ENCODE results near the gene NAA50.

DNA sequence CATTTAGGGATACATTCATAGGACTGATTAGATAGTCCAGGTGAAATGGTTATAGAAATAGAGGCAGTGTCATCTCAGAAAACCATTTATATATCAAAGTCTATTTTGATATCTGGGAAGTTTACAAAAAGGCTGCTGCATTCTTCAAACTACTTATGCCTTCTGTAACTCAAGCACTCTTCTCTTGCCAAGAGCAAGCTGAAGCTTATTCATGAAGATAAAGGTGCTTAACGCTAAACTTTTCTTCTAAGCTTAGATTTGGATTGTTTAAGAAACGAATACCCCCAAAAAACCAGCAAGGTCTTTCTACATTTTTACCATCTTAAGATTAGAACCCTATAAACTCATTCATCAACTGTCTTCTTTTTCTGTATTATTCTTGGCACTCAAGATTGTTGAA, 26.3 kb downstream of the NAA50 start:
- TF ChIP-seq GATA2 (IDR thresholded peaks at IDR 0.05; ENCODE audit: low read depth, low read length): no peak
- no peak for TF ChIP-seq GATA3 (IDR thresholded peaks at IDR 0.05; ENCODE audit: low read depth, low read length)

All from SH-SY5Y (cell line).